Measurements from ENCODE around the gene TSEN54. TPM values are rescaled to one million over a fixed set of nuclear protein-coding genes. Genes with fewer than 3 reads are reported as not detected.

The TSEN54 gene
- polyA plus RNA-seq, 1 of the 3 experiments (the other 2 are of a cell fraction): 29.8 TPM

- TF ChIP-seq MXI1 (IDR thresholded peaks at IDR 0.05; ENCODE audit: low read depth, low read length) (no peak), GATA2 (CRISPR knock-in tag; IDR thresholded peaks at IDR 0.05) (no peak)
These were observed 10.4 kb downstream of the TSEN54 start (continued) for GRCh38 chr17:75526555-75527270.

- POLR2A ChIA-PET: interaction anchor here (0.7 kb wide), 1 partner anchor 249 kb away, joined by 3 read pairs; a partner anchor contains a TSS
- peaks cover 0 to 4% of the 10 kb centered on the region in 2 experiments; a peak in 1 of 4 replicates for H3K4me1 ChIP-seq (ENCODE audit: control insufficient read depth in 1 of 2, insufficient read depth in 2 of 2, low read depth in 1 of 2, low read length in 1 of 2)
- no peak overlapping the region for H2AFZ ChIP-seq (ENCODE audit: low read depth)
- 92% methylated on average over 17 of the region's 19 CpGs for WGBS (ENCODE audit: low lambda C conversion rate)
- no peaks in the 10 kb centered on the region for H3K9me3 ChIP-seq
- H3K4me3 ChIP-seq (ENCODE audit: low read depth in 2 of 2, low read length in 1 of 2): no peak overlapping the region
- TF ChIP-seq EZH2phosphoT487 (IDR thresholded peaks at IDR 0.05; ENCODE audit: borderline replicate concordance, low read depth): no peak
- TF ChIP-seq NFIC (IDR thresholded peaks at IDR 0.05; ENCODE audit: borderline replicate concordance): no peak
- TF ChIP-seq ZBTB33 (IDR thresholded peaks at IDR 0.05; ENCODE audit: borderline replicate concordance, low read depth): no peak
- TF ChIP-seq CTCF (IDR thresholded peaks at IDR 0.05): no peak
- TF ChIP-seq TEAD4 (IDR thresholded peaks at IDR 0.05; ENCODE audit: borderline replicate concordance, insufficient read depth): no peak
- TF ChIP-seq JUND (IDR thresholded peaks at IDR 0.05): no peak
- TF ChIP-seq USF2 (IDR thresholded peaks at IDR 0.05; ENCODE audit: borderline replicate concordance, low read depth, low read length): no peak
- TF ChIP-seq TAF1 (IDR thresholded peaks at IDR 0.05; ENCODE audit: borderline replicate concordance, low read depth, low read length): no peak
- no peak for TF ChIP-seq PBX3 (IDR thresholded peaks at IDR 0.05)
- H4K20me1 ChIP-seq (ENCODE audit: insufficient read depth): no peaks in the 10 kb centered on the region
- CTCF ChIA-PET: interaction anchor here (1.4 to 2.3 kb wide), 2 partner anchors 14 to 102 kb away, joined by 4 to 9 read pairs; partner anchors contain the start of gene SMIM5
- H3K27me3 ChIP-seq (ENCODE audit: insufficient read depth): peaks cover 10% of the 10 kb centered on the region; the same call in 1 of the 2 replicates
- H3K9me2 ChIP-seq: no peaks in the 10 kb centered on the region
- H3K4me2 ChIP-seq: no peak overlapping the region
- no peak overlapping the region for H3K9ac ChIP-seq
- H3K27ac ChIP-seq (ENCODE audit: low read depth in 2 of 2, low read length in 1 of 2): no peak overlapping the region
- peaks cover 5% of the 10 kb centered on the region for H3F3A ChIP-seq (replicated peaks; ENCODE audit: insufficient read depth)
- H3K36me3 ChIP-seq (replicated peaks in 1 of 2; ENCODE audit: control insufficient read depth in 1 of 2, insufficient read depth in 2 of 2, low read length in 1 of 2): no peaks in the 10 kb centered on the region
- H3K79me2 ChIP-seq (ENCODE audit: insufficient read depth): no peaks in the 10 kb centered on the region
- DNase-seq: no peak
These were observed 14.8 kb downstream of the TSEN54 start for GRCh38 chr17:75530837-75531720.
